ENCODE data around the gene DOHH.

DNA sequence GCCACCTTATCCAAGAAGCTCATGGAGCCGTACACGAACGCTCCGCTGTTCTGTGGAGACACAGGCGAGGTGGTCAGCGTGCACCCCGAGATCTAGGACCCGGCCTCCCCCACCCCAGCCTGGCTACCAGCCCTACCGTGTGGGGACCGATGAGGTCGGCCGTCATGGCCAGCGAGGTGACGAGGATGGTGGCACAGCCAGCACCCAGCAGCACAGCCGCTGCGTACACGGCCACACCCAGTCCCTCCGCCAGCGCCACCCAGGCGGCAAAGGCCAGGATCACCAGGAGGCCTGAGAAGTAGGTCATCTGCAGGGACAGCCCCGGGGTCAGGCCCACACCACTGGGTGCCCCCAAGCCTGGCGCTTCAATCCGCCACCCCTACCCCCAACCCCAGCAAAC lies 45.6 kb upstream of the DOHH start:
- no peak for TF ChIP-seq POLR2A (IDR thresholded peaks at IDR 0.05; ENCODE audit: low read depth, low read length)
- TF ChIP-seq, protein P1, sequence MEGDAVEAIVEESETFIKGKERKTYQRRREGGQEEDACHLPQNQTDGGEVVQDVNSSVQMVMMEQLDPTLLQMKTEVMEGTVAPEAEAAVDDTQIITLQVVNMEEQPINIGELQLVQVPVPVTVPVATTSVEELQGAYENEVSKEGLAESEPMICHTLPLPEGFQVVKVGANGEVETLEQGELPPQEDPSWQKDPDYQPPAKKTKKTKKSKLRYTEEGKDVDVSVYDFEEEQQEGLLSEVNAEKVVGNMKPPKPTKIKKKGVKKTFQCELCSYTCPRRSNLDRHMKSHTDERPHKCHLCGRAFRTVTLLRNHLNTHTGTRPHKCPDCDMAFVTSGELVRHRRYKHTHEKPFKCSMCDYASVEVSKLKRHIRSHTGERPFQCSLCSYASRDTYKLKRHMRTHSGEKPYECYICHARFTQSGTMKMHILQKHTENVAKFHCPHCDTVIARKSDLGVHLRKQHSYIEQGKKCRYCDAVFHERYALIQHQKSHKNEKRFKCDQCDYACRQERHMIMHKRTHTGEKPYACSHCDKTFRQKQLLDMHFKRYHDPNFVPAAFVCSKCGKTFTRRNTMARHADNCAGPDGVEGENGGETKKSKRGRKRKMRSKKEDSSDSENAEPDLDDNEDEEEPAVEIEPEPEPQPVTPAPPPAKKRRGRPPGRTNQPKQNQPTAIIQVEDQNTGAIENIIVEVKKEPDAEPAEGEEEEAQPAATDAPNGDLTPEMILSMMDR (IDR thresholded peaks at IDR 0.05; ENCODE audit: extremely low read depth in 1 of 2, insufficient read depth in 1 of 2, low read depth in 1 of 2, low read length in 2 of 2): no peak

Data from endothelial cell of umbilical vein (primary cell).